Measurements from ENCODE around the gene JAKMIP1. TPM values are rescaled to one million over a fixed set of nuclear protein-coding genes. Genes with fewer than 3 reads are reported as not detected.

Gene JAKMIP1
- total RNA-seq, 1 experiment from 2014 or later: not detected

DNA sequence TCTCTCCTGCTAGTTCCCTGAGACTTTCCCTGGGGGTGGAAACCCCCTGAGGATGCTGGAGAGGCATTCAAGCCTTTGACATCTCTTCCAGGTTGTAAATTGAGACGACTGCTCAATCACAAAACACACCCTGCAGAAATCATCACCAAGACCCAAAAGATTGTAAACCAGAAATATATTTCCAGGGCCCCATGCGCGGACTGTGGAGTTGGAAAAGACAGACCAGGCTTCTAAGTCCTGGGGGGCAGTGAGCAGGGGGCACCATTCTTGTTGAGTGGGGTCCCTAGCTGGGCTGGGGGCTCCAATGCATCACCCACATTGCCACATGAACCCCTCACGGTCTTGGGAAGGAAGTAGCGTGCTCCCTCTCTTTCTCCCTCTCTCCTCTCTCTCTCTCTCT, 94.2 kb downstream of the JAKMIP1 start:
- H3K4me3 ChIP-seq (ENCODE audit: low read depth in 2 of 2, low read length in 2 of 2): no peak overlapping the region
- DNase-seq (ENCODE audit: low read depth, low spot score) (no peak), ATAC-seq (no peak)
- CTCF ChIA-PET: no interaction called here
- no peaks in the 10 kb centered on the region for H3K4me1 ChIP-seq (ENCODE audit: control insufficient read depth, insufficient read depth, low read length)
- no peaks in the 10 kb centered on the region for H3K36me3 ChIP-seq (ENCODE audit: control insufficient read depth, insufficient read depth, low read length)
- no peak overlapping the region for H3K27ac ChIP-seq (ENCODE audit: low read length)
- in situ Hi-C loops (cut with HindIII; ENCODE audit: low pct_unique_long_range_greater_than_20kb, low sequenced_read_pairs) (no loop called here), intact Hi-C loops (cut with micrococcal nuclease; ENCODE audit: unreplicated experiment) (no loop called here)
- TF ChIP-seq SIN3A (IDR thresholded peaks at IDR 0.05; ENCODE audit: borderline replicate concordance, insufficient read depth, low read depth, low read length) (no peak), POLR2AphosphoS5 (IDR thresholded peaks at IDR 0.05; ENCODE audit: low read depth, low read length) (no peak), TCF7L2 (IDR thresholded peaks at IDR 0.05; ENCODE audit: low read depth, low read length) (no peak)
- TF ChIP-seq, protein P1, sequence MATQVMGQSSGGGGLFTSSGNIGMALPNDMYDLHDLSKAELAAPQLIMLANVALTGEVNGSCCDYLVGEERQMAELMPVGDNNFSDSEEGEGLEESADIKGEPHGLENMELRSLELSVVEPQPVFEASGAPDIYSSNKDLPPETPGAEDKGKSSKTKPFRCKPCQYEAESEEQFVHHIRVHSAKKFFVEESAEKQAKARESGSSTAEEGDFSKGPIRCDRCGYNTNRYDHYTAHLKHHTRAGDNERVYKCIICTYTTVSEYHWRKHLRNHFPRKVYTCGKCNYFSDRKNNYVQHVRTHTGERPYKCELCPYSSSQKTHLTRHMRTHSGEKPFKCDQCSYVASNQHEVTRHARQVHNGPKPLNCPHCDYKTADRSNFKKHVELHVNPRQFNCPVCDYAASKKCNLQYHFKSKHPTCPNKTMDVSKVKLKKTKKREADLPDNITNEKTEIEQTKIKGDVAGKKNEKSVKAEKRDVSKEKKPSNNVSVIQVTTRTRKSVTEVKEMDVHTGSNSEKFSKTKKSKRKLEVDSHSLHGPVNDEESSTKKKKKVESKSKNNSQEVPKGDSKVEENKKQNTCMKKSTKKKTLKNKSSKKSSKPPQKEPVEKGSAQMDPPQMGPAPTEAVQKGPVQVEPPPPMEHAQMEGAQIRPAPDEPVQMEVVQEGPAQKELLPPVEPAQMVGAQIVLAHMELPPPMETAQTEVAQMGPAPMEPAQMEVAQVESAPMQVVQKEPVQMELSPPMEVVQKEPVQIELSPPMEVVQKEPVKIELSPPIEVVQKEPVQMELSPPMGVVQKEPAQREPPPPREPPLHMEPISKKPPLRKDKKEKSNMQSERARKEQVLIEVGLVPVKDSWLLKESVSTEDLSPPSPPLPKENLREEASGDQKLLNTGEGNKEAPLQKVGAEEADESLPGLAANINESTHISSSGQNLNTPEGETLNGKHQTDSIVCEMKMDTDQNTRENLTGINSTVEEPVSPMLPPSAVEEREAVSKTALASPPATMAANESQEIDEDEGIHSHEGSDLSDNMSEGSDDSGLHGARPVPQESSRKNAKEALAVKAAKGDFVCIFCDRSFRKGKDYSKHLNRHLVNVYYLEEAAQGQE (IDR thresholded peaks at IDR 0.05; ENCODE audit: insufficient read depth in 1 of 2, low read depth in 2 of 2, low read length in 1 of 2): no peak
- TF ChIP-seq, protein P2, sequence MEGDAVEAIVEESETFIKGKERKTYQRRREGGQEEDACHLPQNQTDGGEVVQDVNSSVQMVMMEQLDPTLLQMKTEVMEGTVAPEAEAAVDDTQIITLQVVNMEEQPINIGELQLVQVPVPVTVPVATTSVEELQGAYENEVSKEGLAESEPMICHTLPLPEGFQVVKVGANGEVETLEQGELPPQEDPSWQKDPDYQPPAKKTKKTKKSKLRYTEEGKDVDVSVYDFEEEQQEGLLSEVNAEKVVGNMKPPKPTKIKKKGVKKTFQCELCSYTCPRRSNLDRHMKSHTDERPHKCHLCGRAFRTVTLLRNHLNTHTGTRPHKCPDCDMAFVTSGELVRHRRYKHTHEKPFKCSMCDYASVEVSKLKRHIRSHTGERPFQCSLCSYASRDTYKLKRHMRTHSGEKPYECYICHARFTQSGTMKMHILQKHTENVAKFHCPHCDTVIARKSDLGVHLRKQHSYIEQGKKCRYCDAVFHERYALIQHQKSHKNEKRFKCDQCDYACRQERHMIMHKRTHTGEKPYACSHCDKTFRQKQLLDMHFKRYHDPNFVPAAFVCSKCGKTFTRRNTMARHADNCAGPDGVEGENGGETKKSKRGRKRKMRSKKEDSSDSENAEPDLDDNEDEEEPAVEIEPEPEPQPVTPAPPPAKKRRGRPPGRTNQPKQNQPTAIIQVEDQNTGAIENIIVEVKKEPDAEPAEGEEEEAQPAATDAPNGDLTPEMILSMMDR (IDR thresholded peaks at IDR 0.05): no peak
- POLR2A ChIA-PET: interaction anchor here (0.6 kb wide), 1 partner anchor 9 kb away, joined by 4 read pairs; no protein-coding TSS in a partner anchor
- H3K27me3 ChIP-seq (ENCODE audit: control insufficient read depth, insufficient read depth, low read length): no peaks in the 10 kb centered on the region; the same call in none of the 2 replicates
- BruUV-seq (replicated peaks): no TSS peak
- H3K9me3 ChIP-seq (ENCODE audit: control insufficient read depth, insufficient read depth, low read depth, low read length): no peaks in the 10 kb centered on the region

DNA sequence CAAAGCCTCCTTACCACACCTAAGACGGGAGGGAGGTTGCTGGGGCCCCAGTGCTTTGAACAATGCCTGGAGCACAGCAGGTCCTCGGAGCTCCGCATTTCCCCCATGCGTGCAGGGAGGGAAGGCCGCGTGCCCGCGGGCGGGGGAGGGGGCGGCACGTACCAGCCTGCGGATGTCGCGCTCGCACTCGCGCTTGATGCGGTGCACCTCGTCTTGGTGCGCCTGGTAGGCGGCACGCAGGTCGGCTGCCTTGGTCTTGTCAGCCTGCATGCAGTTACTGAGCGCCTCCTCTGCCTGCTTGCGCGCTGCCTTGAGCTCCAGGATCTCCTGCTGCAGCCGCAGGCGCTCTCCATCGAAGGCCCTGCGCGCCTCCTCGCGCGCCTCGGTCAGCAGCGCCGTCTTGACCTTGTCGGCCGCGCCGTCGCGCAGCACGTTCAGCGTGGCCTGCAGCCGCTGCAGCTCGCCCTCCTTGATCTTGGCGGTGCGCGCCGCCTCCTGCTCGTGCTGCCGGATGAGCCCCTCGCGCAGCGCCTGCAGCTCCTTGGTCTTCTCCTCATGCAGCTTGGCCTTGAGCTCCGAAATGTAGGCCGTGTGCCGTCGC, 94.9 kb downstream of the JAKMIP1 start:
- Histone ChIP-seq H3K4me3 (ENCODE audit: low read depth in 2 of 2, low read length in 2 of 2) (no peak overlapping the region), H3K27ac (ENCODE audit: low read length) (no peak overlapping the region), H3K9me3 (ENCODE audit: control insufficient read depth, insufficient read depth, low read depth, low read length) (no peaks in the 10 kb centered on the region), H3K36me3 (ENCODE audit: control insufficient read depth, insufficient read depth, low read length) (no peaks in the 10 kb centered on the region), H3K4me1 (ENCODE audit: control insufficient read depth, insufficient read depth, low read length) (no peaks in the 10 kb centered on the region), H3K27me3 (ENCODE audit: control insufficient read depth, insufficient read depth, low read length) (peaks cover 2% of the 10 kb centered on the region)
- CTCF ChIA-PET: interaction anchor here (0.6 kb wide), 1 partner anchor 27 kb away, joined by 3 read pairs; no protein-coding TSS in a partner anchor
- intact Hi-C loops (cut with micrococcal nuclease; ENCODE audit: unreplicated experiment): no loop called here
- in situ Hi-C loops (cut with HindIII; ENCODE audit: low pct_unique_long_range_greater_than_20kb, low sequenced_read_pairs): no loop called here
- TF ChIP-seq, protein P2 (IDR thresholded peaks at IDR 0.05): no peak
- TF ChIP-seq TCF7L2 (IDR thresholded peaks at IDR 0.05; ENCODE audit: low read depth, low read length): no peak
- no peak for TF ChIP-seq POLR2AphosphoS5 (IDR thresholded peaks at IDR 0.05; ENCODE audit: low read depth, low read length)
- no peak for TF ChIP-seq SIN3A (IDR thresholded peaks at IDR 0.05; ENCODE audit: borderline replicate concordance, insufficient read depth, low read depth, low read length)
- TF ChIP-seq, protein P1 (IDR thresholded peaks at IDR 0.05; ENCODE audit: insufficient read depth in 1 of 2, low read depth in 2 of 2, low read length in 1 of 2): no peak
- no TSS peak for BruUV-seq (replicated peaks)
- POLR2A ChIA-PET: interaction anchor here (0.6 kb wide), 1 partner anchor 9 kb away, joined by 4 read pairs; no protein-coding TSS in a partner anchor
- ATAC-seq (no peak), DNase-seq (ENCODE audit: low read depth, low spot score) (no peak)
